ENCODE data around the gene DPH6.

DPH6 gene

GRCh38 chr15:35540021-35540420 is 5.9 kb downstream of the DPH6 start:
- DNase-seq = no peak

GRCh38 chr15:35535365-35535916 is 10.5 kb downstream of the DPH6 start:
- DNase-seq = no peak

GRCh38 chr15:35533130-35534110 is 12.5 kb downstream of the DPH6 start:
- no peak for DNase-seq

- DNase-seq = no peak
These were observed 15.3 kb downstream of the DPH6 start for GRCh38 chr15:35530698-35531097.

- no peak for DNase-seq
These were observed 16.2 kb downstream of the DPH6 start for GRCh38 chr15:35529784-35530183.

GRCh38 chr15:35522061-35522460 is 23.9 kb downstream of the DPH6 start:
- DNase-seq = no peak

- no peak for DNase-seq
These were observed 26.3 kb downstream of the DPH6 start for GRCh38 chr15:35519541-35520149.

GRCh38 chr15:35519052-35519451 is 26.9 kb downstream of the DPH6 start:
- no peak for DNase-seq

GRCh38 chr15:35514759-35515158 is 31.2 kb downstream of the DPH6 start:
- DNase-seq = no peak

- no peak for DNase-seq
These were observed 37.9 kb downstream of the DPH6 start for GRCh38 chr15:35507932-35508638.

GRCh38 chr15:35506272-35506870 is 39.6 kb downstream of the DPH6 start:
- DNase-seq = no peak

GRCh38 chr15:35505809-35506208 is 40.2 kb downstream of the DPH6 start:
- DNase-seq = no peak

- DNase-seq = no peak
These were observed 40.8 kb downstream of the DPH6 start for GRCh38 chr15:35505141-35505540.

GRCh38 chr15:35499723-35500122 is 46.2 kb downstream of the DPH6 start:
- DNase-seq = no peak

- DNase-seq = no peak
These were observed 49.4 kb downstream of the DPH6 start for GRCh38 chr15:35496585-35496984.

- no peak for DNase-seq
These were observed 50.9 kb downstream of the DPH6 start for GRCh38 chr15:35495080-35495479.

GRCh38 chr15:35491999-35492398 is 54.0 kb downstream of the DPH6 start:
- DNase-seq = no peak

GRCh38 chr15:35491173-35491572 is 54.8 kb downstream of the DPH6 start:
- no peak for DNase-seq

GRCh38 chr15:35490511-35490910 is 55.5 kb downstream of the DPH6 start:
- DNase-seq = no peak

- DNase-seq = no peak
These were observed 58.5 kb downstream of the DPH6 start for GRCh38 chr15:35487417-35487816.

GRCh38 chr15:35486296-35486695 is 59.7 kb downstream of the DPH6 start:
- DNase-seq = no peak

GRCh38 chr15:35485411-35485810 is 60.6 kb downstream of the DPH6 start:
- no peak for DNase-seq
